Astrocyte (in vitro differentiated cells and primary cell): ENCODE results near the gene MCAT.

Source experiments
- EZH2 ChIP-seq: IDR thresholded peaks from 2 replicates; pipeline ENCODE4 v1.6.1; 2012; ENCODE audit warnings: mild to moderate bottlenecking, low read length, inconsistent platforms; ENCODE audit not compliant: insufficient read depth
- TF ChIP-seq, protein P1 (sequence below): IDR thresholded peaks from 2 replicates; pipeline ENCODE4 v1.5.1; 2011; ENCODE audit warnings: low read depth, mild to moderate bottlenecking, inconsistent platforms, low read length, moderate library complexity; ENCODE audit not compliant: insufficient read depth

DNA sequence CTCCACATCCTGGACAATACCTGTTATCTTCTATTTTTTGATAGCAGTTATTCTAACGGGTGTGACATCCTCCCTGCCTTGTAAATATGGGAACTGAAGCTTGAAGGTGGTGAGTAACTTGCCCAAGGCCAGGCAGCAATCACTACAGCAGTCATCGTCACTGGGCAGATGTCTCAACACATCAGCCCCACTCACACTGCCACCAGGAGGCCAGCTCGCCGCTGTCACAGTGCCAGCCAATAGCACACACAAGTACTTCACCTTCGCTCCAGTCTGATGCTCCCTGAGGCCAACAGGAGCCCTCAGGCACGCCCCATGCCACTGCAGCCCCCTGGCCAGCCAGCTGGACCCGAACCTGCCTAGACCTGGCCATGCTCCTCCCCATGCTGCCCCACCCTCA, 49.1 kb downstream of the MCAT start:
- TF ChIP-seq, protein P1, sequence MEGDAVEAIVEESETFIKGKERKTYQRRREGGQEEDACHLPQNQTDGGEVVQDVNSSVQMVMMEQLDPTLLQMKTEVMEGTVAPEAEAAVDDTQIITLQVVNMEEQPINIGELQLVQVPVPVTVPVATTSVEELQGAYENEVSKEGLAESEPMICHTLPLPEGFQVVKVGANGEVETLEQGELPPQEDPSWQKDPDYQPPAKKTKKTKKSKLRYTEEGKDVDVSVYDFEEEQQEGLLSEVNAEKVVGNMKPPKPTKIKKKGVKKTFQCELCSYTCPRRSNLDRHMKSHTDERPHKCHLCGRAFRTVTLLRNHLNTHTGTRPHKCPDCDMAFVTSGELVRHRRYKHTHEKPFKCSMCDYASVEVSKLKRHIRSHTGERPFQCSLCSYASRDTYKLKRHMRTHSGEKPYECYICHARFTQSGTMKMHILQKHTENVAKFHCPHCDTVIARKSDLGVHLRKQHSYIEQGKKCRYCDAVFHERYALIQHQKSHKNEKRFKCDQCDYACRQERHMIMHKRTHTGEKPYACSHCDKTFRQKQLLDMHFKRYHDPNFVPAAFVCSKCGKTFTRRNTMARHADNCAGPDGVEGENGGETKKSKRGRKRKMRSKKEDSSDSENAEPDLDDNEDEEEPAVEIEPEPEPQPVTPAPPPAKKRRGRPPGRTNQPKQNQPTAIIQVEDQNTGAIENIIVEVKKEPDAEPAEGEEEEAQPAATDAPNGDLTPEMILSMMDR = no peak
- no peak for TF ChIP-seq EZH2
